ENCODE data around the gene TTLL11. TPM values are rescaled to one million over a fixed set of nuclear protein-coding genes. Genes with fewer than 3 reads are reported as not detected.

Gene TTLL11
- total RNA-seq, 1 donor from 2014 or later, result 0.75 TPM

DNA sequence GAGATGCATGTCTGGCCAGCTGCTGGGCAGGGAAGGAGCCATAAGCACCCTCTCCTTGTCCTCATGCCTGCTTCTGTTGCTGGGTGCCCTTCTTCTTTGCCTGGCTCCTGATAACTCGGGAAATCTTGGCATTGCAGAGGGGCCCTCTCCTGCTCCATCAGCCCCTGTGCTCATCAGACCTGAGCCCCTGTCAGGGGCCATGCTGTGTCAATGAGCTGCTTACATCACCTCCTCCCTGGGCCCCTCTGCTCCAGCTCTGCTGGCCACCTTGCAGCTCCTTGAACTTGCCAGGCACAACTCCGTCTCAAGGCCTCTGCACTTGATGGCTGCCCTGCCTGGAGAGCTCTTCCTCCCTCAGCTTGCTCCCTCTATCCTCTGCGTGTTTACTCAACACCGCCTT, 194.3 kb downstream of the TTLL11 start:
- peaks cover 9% of the 10 kb centered on the region for H3K27me3 Mint-ChIP-seq (ENCODE audit: insufficient read depth, low read depth)
- peaks cover 21% of the 10 kb centered on the region for H3F3A ChIP-seq (ENCODE audit: low read depth)
- peaks cover 8% of the 10 kb centered on the region for H3K4me1 ChIP-seq
- no peaks in the 10 kb centered on the region for H4K20me1 ChIP-seq (ENCODE audit: low read depth)
- no peak overlapping the region for H3K27ac ChIP-seq
- H3K9me3 ChIP-seq (ENCODE audit: low read depth), result peaks cover 11% of the 10 kb centered on the region
- H3K4me3 Mint-ChIP-seq, result no peak overlapping the region
- peaks cover 8% of the 10 kb centered on the region for H3K9me3 Mint-ChIP-seq
- no peak overlapping the region for H2AFZ ChIP-seq (replicated peaks)
- no peaks in the 10 kb centered on the region for H3K36me3 ChIP-seq
- no peaks in the 10 kb centered on the region for H3K27me3 ChIP-seq
- DNase-seq (ENCODE audit: low spot score), result no peak
- H3K36me3 Mint-ChIP-seq, result peaks cover 2% of the 10 kb centered on the region
- H3K4me1 Mint-ChIP-seq, result peaks cover 25% of the 10 kb centered on the region
- H3K79me2 ChIP-seq (ENCODE audit: low read depth), result no peaks in the 10 kb centered on the region
- H3K9ac ChIP-seq, result no peak overlapping the region
- no peak overlapping the region for H3K4me3 ChIP-seq
- H3K4me2 ChIP-seq, result no peak overlapping the region
- H3K27ac Mint-ChIP-seq, result no peak overlapping the region
- no peak for TF ChIP-seq EZH2phosphoT487 (IDR thresholded peaks at IDR 0.05)

DNA sequence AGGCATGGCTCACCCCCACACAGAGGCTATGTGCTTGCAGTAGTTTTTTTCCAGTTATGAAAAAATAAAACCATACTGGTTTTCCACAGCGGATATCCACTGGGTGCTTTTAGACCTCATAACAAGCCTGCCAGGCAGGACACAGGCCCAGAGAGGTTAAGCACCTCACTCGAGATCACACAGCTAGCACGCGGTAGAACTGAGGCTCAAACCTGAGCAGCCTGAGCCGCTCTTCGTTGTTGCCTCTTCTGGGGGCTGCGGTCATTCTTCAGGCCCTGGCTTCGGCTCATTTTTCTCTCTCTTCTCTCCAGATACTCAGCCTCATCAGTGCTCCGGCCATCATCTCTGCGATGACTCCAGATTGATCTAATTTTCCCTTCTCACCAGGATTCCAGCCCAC, 196.0 kb downstream of the TTLL11 start:
- Mint-ChIP-seq H3K4me1 (peaks cover 24% of the 10 kb centered on the region), H3K4me3 (peak overlapping the region; percentile 31), H3K27ac (no peak overlapping the region), H3K36me3 (peaks cover 2% of the 10 kb centered on the region), H3K27me3 (ENCODE audit: insufficient read depth, low read depth) (peaks cover 9% of the 10 kb centered on the region), H3K9me3 (peaks cover 8% of the 10 kb centered on the region)
- no peak overlapping the region for H3K4me2 ChIP-seq
- H2AFZ ChIP-seq (replicated peaks), result no peak overlapping the region
- H4K20me1 ChIP-seq (ENCODE audit: low read depth), result no peaks in the 10 kb centered on the region
- H3K27me3 ChIP-seq, result no peaks in the 10 kb centered on the region
- no peak for DNase-seq (ENCODE audit: low spot score)
- no peak overlapping the region for H3K9ac ChIP-seq
- H3K27ac ChIP-seq, result no peak overlapping the region
- TF ChIP-seq, protein P1, sequence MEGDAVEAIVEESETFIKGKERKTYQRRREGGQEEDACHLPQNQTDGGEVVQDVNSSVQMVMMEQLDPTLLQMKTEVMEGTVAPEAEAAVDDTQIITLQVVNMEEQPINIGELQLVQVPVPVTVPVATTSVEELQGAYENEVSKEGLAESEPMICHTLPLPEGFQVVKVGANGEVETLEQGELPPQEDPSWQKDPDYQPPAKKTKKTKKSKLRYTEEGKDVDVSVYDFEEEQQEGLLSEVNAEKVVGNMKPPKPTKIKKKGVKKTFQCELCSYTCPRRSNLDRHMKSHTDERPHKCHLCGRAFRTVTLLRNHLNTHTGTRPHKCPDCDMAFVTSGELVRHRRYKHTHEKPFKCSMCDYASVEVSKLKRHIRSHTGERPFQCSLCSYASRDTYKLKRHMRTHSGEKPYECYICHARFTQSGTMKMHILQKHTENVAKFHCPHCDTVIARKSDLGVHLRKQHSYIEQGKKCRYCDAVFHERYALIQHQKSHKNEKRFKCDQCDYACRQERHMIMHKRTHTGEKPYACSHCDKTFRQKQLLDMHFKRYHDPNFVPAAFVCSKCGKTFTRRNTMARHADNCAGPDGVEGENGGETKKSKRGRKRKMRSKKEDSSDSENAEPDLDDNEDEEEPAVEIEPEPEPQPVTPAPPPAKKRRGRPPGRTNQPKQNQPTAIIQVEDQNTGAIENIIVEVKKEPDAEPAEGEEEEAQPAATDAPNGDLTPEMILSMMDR (IDR thresholded peaks at IDR 0.05), result no peak
- TF ChIP-seq EZH2 (IDR thresholded peaks at IDR 0.05) (no peak), EZH2phosphoT487 (IDR thresholded peaks at IDR 0.05) (no peak)
- no peaks in the 10 kb centered on the region for H3K79me2 ChIP-seq (ENCODE audit: low read depth)
- peaks cover 21% of the 10 kb centered on the region for H3F3A ChIP-seq (ENCODE audit: low read depth)
- H3K4me1 ChIP-seq, result peaks cover 8% of the 10 kb centered on the region
- no peak overlapping the region for H3K4me3 ChIP-seq
- H3K36me3 ChIP-seq, result no peaks in the 10 kb centered on the region
- peaks cover 11% of the 10 kb centered on the region for H3K9me3 ChIP-seq (ENCODE audit: low read depth)

DNA sequence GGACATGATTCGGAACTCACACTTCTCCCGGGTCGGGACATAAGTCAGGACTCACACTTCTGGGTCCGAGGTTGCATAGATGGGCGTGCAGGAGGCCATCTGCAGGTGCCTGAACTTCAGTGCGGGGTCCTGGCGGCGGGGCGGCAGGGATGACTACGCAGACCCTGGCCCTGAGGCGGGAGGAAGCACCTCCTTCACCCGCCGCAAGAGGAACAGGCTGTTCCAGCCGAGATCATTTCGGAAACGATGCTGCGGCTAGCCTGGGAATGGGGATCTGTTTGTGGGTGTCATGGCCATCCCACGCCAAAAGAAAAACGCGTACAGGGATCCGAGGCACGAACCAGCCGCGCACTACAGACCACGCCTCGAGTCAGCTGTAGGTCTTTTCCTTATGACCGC, 196.6 kb downstream of the TTLL11 start:
- Histone ChIP-seq H3K9me3 (ENCODE audit: low read depth) (peaks cover 11% of the 10 kb centered on the region), H3K79me2 (ENCODE audit: low read depth) (no peaks in the 10 kb centered on the region), H3K4me1 (peaks cover 8% of the 10 kb centered on the region), H4K20me1 (ENCODE audit: low read depth) (no peaks in the 10 kb centered on the region), H3K27ac (no peak overlapping the region), H3K27me3 (no peaks in the 10 kb centered on the region), H3K4me3 (no peak overlapping the region), H3F3A (ENCODE audit: low read depth) (peaks cover 21% of the 10 kb centered on the region), H3K36me3 (no peaks in the 10 kb centered on the region), H3K4me2 (no peak overlapping the region), H2AFZ (replicated peaks) (no peak overlapping the region), H3K9ac (no peak overlapping the region)
- Mint-ChIP-seq H3K4me1 (peaks cover 23% of the 10 kb centered on the region), H3K27me3 (ENCODE audit: insufficient read depth, low read depth) (peaks cover 10% of the 10 kb centered on the region), H3K9me3 (peaks cover 8% of the 10 kb centered on the region), H3K36me3 (peaks cover 2% of the 10 kb centered on the region), H3K4me3 (no peak overlapping the region), H3K27ac (peak overlapping the region; percentile 62)
- no peak for DNase-seq (ENCODE audit: low spot score)
- TF ChIP-seq EZH2 (IDR thresholded peaks at IDR 0.05) (no peak), EZH2phosphoT487 (IDR thresholded peaks at IDR 0.05) (no peak)
- TF ChIP-seq, protein P1 (IDR thresholded peaks at IDR 0.05), result no peak

DNA sequence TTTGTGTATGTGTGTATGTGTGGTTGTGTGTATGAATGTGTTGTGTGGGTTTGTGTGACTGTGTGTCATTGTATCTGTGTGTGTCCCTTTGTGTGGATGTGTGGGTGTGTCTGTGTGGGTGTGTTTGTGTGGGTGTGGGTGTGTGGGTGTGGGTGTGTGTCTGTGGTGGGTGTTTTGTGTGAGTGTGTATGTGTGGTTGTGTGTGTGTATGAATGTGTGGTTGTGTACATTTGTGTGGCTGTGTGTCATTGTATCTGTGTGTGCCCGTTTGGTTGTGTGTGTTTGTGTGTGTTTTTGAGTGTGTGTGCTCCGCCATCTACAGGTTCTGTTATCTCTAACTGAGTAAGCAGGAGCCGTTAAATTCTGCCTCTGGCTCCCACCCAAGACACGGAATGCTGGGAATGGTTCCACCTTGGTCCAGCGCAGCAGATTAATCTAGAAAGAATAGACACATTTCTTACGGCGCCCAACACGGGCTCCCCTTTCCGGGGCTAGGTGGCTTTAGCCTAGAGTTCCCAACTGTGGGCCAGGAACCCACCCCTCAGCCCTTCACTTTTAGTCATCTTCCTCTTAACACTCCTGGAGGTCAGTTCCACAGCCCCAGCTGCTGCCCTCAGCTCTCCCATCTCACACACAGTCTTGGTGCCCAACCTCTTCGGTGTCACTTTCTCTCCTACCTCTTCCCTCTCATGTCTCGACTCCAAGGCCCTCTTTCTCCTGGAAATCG, 197.1 kb downstream of the TTLL11 start:
- H3K36me3 Mint-ChIP-seq, result no peaks in the 10 kb centered on the region
- Histone ChIP-seq H3F3A (ENCODE audit: low read depth) (peaks cover 21% of the 10 kb centered on the region), H3K4me3 (no peak overlapping the region), H3K4me2 (no peak overlapping the region), H3K27me3 (no peaks in the 10 kb centered on the region), H3K9me3 (ENCODE audit: low read depth) (peaks cover 11% of the 10 kb centered on the region), H3K27ac (no peak overlapping the region), H2AFZ (replicated peaks) (no peak overlapping the region), H3K79me2 (ENCODE audit: low read depth) (no peaks in the 10 kb centered on the region), H3K4me1 (peaks cover 9% of the 10 kb centered on the region), H3K9ac (no peak overlapping the region), H3K36me3 (no peaks in the 10 kb centered on the region), H4K20me1 (ENCODE audit: low read depth) (no peaks in the 10 kb centered on the region)
- H3K9me3 Mint-ChIP-seq, result peaks cover 8% of the 10 kb centered on the region
- DNase-seq (ENCODE audit: low spot score), result peak; percentile 34
- H3K4me3 Mint-ChIP-seq, result no peak overlapping the region
- no peak overlapping the region for H3K27ac Mint-ChIP-seq
- peaks cover 11% of the 10 kb centered on the region for H3K27me3 Mint-ChIP-seq (ENCODE audit: insufficient read depth, low read depth)
- H3K4me1 Mint-ChIP-seq, result peaks cover 25% of the 10 kb centered on the region
- TF ChIP-seq EZH2phosphoT487 (IDR thresholded peaks at IDR 0.05) (no peak), EZH2 (IDR thresholded peaks at IDR 0.05) (no peak)
- TF ChIP-seq, protein P1 (IDR thresholded peaks at IDR 0.05), result no peak

Measured in neural progenitor cell (in vitro differentiated cells).